SK-N-SH treated with all-trans-retinoic acid at 6 μM for 48 hours (cell line): Measurements from ENCODE around the gene NRXN2.

ENCODE experiments used
- ARNTL ChIP-seq: fragments of 450-650 bp; formaldehyde crosslinking; IDR thresholded peaks from 2 replicates; pipeline ENCODE4 v1.5.0; 2020; ENCODE audit warnings: low read depth, mild to moderate bottlenecking, moderate library complexity, borderline replicate concordance
- CREB5 ChIP-seq: fragments of 250-450 bp; sonication (Bioruptor Pico); IDR thresholded peaks from 2 replicates; pipeline ENCODE4 v1.5.1; 2020; ENCODE audit warnings: low read depth, mild to moderate bottlenecking, moderate library complexity
- CSDC2 ChIP-seq: fragments of 250-450 bp; sonication (Bioruptor Pico); IDR thresholded peaks from 2 replicates; pipeline ENCODE4 v1.5.0; 2020; ENCODE audit warnings: mild to moderate bottlenecking, moderate library complexity
- CSRNP3 ChIP-seq: fragments of 250-450 bp; sonication (Bioruptor Pico); IDR thresholded peaks from 2 replicates; pipeline ENCODE4 v1.5.1; 2021; ENCODE audit warnings: mild to moderate bottlenecking, moderate library complexity
- ESRRG ChIP-seq: fragments of 250-450 bp; sonication (Bioruptor Pico); IDR thresholded peaks from 2 replicates; pipeline ENCODE4 v1.6.1; 2021; ENCODE audit warnings: mild to moderate bottlenecking
- GLIS3 ChIP-seq: fragments of 250-450 bp; sonication (Bioruptor Pico); IDR thresholded peaks from 2 replicates; pipeline ENCODE4 v1.5.0; 2020; ENCODE audit warnings: mild to moderate bottlenecking, moderate library complexity
- OSR1 ChIP-seq: fragments of 250-450 bp; sonication (Bioruptor Pico); IDR thresholded peaks from 2 replicates; pipeline ENCODE4 v1.8.0; 2022; ENCODE audit warnings: moderate library complexity, mild to moderate bottlenecking, inconsistent platforms
- POU6F1 ChIP-seq: fragments of 250-450 bp; sonication (Bioruptor Pico); IDR thresholded peaks from 2 replicates; pipeline ENCODE4 v1.8.0; 2021; ENCODE audit warnings: low read depth, mild to moderate bottlenecking, moderate library complexity, borderline replicate concordance
- PPARA ChIP-seq: fragments of 250-450 bp; sonication (Bioruptor Pico); IDR thresholded peaks from 2 replicates; pipeline ENCODE4 v1.5.0; 2020; ENCODE audit warnings: mild to moderate bottlenecking, borderline replicate concordance
- RARB ChIP-seq: fragments of 250-450 bp; sonication (Bioruptor Pico); IDR thresholded peaks from 2 replicates; pipeline ENCODE4 v1.8.0; 2021; ENCODE audit warnings: mild to moderate bottlenecking, moderate library complexity
- ZFP3 ChIP-seq: fragments of 250-450 bp; sonication (Bioruptor Pico); IDR thresholded peaks from 2 replicates; pipeline ENCODE4 v1.5.0; 2020; ENCODE audit warnings: mild to moderate bottlenecking, moderate library complexity

- TF ChIP-seq CSDC2 (CRISPR knock-in tag) (no peak), RARB (CRISPR knock-in tag) (no peak), GLIS3 (no peak), ESRRG (CRISPR knock-in tag) (no peak), CREB5 (CRISPR knock-in tag) (no peak), ZFP3 (CRISPR knock-in tag) (no peak), OSR1 (CRISPR knock-in tag) (no peak), POU6F1 (CRISPR knock-in tag) (no peak), CSRNP3 (CRISPR knock-in tag) (no peak), PPARA (CRISPR knock-in tag) (no peak), ARNTL (CRISPR knock-in tag) (no peak)
Measured at GRCh38 chr11:64685536-64685935, 37.5 kb downstream of the NRXN2 start.
